GM19328 (cell line): ENCODE results near the gene CCBE1.

Experiments used
- ATAC-seq: cut with Tn5 transposase; IDR thresholded peaks from one replicate; pipeline ENCODE4 v1.9.1; 2021; ENCODE audit warnings: mild to moderate bottlenecking, moderate library complexity; ENCODE audit not compliant: unreplicated experiment

CCBE1 gene

DNA sequence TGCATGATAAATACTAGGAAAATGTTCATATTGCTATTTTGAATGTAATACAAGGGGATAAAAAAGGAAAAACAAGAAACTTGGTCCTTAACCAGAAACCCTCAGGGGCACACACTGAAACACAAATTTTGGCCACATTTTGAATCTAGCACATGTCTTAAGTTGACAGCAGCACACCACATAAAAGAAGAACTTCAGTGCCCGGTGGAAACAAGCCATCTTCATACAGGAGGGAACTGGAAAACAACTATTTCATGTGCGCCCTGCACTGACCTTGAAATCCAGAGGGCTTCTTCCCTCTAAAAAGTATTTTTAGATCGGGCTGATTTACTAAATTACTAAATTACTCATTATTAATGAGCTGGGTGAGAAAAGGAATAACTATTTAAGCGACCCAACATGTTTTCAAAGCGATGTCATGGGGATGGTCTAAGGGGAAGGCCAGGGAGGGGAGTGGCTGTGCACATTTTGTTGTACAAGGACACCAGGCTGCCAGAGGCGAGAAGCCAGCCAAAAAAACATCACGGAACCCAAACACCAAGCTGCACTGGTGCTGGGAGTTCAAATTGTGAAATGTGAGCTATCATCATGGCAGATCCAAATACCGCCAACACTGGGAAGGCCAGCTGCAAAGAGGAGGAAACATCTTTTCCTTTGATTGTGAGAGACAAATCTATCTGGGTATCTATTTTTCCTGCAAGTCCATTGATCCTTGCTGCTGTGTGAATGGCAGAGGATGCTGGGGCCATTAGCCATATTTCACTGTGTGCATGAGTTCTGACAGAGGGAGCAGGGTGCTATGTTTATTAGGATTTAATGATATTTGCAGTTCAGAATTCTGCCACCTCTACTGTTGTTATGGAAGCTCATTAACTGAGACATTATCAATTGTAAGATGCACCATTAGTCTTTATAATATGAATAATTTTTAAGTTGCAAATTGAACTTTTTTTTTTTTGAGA is 187.5 kb downstream of the CCBE1 start:
- ATAC-seq, result no peak

DNA sequence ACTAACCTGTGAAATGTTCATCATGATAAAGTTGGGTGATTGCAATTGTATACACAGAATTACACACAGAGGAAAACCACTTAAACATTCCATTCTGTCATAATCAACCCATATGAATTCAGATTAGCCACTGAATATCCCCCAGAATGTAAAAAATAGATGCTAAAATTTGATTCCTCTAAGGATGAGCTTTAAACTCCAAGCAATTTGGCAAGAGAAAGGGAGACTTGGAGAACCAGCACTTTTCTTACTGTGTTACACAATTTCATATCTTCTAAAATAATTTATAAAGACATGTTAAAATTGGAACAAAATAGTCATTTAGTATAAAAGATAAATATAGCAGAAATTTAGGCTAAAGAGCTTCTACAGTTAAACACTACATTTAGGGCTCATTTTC is 191.9 kb downstream of the CCBE1 start:
- ATAC-seq, result no peak

- ATAC-seq, result no peak
These were observed 194.7 kb downstream of the CCBE1 start for GRCh38 chr18:59502274-59503175.

- ATAC-seq, result no peak
These were observed 195.3 kb downstream of the CCBE1 start for GRCh38 chr18:59501920-59502273.

- no peak for ATAC-seq
These were observed 196.5 kb downstream of the CCBE1 start for GRCh38 chr18:59500765-59501164.

GRCh38 chr18:59498506-59499086 is 198.6 kb downstream of the CCBE1 start:
- no peak for ATAC-seq

DNA sequence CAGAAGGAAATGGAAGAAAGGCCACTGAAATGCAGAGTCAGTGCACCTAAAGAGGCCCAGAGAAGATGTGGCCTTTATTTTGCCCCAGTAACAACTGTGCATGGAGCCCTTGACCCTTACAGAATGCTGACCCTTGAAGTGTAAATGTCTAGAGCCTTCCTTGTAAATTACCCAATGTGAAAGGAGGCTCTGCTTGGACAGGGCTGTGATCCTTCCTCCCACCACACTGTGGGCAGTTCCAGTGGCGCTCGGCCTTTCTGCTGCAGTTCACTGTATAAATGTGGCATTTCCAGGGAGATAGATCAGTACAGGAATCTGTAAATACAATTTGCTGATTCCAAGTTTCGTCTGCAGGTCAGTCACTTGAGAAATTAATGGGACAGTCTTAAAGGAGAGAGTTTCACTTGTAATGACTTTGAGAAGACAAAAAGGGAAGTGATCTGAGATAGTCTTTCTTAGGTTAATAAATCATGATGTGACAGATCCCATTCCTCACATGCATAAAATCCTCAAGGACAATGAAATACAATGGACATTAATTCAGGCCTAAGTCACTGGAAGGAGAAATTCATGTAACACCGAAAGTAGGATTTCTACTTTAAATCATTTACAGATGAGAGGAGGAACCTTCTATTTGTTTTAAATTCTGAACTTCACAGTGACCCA is 204.3 kb downstream of the CCBE1 start:
- no peak for ATAC-seq

GRCh38 chr18:59488899-59489298 is 208.3 kb downstream of the CCBE1 start:
- ATAC-seq, result no peak

GRCh38 chr18:59485382-59485781 is 211.8 kb downstream of the CCBE1 start:
- no peak for ATAC-seq

DNA sequence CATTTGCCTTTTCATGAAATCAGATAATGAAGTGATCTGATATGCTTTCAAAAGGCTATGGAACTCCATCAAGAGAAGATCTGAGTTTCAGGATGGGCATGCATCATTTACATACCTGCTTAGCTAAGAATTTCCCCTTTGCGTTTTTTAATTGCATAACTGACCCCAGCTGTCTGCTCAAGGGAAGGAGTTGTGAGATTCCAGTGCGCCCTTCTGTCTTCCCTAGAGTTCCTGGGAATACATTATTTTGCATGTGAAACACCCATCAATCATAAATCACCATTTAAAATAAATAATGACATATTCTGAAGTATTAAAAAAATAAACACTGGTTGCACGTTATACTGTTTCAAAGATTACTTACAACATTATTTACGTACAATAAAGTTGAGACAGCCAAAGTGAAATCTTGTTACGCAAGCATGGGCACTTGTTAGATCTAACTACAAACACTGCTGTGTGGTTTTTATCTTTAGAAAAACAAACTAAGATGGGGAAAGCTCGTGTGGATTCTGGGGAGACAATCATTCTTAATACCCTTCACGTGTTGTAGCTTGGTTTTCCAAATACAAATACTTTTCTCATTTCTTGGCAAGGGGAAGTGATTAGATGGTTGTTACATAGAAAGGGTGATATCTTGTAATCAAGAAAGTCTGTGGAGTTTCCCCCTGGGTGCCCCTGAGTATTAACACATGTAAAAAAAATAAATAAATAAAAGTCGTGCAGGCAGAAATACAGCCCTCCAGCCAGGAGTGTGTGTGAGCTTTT is 212.5 kb downstream of the CCBE1 start:
- ATAC-seq, result no peak

DNA sequence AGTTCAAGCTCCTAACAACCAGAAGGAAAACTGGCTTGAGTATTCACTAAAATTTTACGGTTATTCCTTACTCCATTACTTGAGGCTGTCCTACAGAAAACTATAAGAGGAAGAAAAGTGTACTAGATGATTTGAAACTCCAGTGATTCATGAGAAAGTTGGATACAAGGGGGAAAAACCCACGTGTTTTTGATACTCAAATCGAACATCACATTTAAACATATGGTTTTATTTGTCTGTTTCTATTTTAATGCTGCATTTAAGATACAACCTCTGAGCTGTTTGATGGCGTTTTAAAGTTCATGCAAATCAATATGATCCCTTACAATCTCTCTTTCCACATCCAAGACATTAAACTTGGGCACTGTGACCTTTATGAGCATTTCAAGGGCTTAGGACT is 213.1 kb downstream of the CCBE1 start:
- no peak for ATAC-seq

DNA sequence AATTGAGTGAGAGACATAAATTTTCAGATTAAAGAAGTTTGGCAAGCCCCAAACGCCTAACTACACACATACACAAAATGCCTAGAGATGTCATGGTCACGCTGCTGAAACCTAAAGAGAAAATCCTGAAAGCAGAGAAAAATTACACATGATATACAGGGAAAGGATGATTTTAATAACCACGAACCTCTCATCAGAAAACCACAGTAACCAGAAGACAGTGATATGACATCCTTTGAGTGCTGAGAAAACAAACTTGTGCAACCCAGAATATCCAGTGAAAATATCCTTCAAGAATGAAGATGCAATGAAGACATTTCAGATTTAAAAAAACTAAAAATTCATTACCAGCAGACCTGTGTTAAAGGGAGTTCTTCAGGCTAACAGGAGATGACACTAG is 215.8 kb downstream of the CCBE1 start:
- no peak for ATAC-seq

DNA sequence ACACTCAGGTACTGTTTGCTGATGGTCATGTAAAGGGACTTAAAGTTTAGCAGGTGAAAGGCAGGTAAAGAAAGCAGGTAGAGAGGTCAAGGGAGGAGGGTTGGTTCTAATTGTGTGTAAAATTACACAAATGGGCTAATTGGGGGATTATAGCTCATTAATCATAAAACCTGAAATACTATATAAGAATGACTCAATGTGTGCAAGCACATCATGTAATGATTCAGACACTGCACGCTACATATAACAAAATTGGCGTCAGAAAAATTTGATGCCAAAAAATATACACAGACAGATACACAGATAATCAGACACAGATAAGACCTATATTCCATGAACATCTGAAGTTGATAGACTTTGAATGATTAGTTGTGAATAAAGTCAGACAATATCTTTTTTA is 217.4 kb downstream of the CCBE1 start:
- ATAC-seq, result no peak

DNA sequence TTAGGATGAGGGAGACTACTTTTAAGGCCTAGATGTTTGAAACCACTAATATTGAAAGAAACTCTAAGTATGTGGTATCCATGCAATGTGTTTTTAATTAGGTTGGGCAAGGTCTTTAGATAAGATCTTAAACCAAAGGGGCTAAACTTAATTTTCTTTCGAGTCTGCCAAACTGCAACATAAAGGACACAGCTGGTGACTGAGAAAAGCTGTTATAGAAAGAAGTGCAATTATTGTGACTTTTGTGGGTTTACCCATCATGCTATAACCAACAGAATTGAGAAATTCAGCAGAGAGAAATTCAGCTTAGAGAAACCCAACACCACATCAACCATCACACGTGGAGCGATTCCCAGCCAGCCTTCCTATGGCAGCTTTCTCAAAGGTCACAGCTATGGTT is 218.6 kb downstream of the CCBE1 start:
- ATAC-seq, result no peak

- no peak for ATAC-seq
These were observed 219.4 kb downstream of the CCBE1 start for GRCh38 chr18:59477849-59478248.

- ATAC-seq, result no peak
These were observed 226.6 kb downstream of the CCBE1 start for GRCh38 chr18:59470561-59471121.

DNA sequence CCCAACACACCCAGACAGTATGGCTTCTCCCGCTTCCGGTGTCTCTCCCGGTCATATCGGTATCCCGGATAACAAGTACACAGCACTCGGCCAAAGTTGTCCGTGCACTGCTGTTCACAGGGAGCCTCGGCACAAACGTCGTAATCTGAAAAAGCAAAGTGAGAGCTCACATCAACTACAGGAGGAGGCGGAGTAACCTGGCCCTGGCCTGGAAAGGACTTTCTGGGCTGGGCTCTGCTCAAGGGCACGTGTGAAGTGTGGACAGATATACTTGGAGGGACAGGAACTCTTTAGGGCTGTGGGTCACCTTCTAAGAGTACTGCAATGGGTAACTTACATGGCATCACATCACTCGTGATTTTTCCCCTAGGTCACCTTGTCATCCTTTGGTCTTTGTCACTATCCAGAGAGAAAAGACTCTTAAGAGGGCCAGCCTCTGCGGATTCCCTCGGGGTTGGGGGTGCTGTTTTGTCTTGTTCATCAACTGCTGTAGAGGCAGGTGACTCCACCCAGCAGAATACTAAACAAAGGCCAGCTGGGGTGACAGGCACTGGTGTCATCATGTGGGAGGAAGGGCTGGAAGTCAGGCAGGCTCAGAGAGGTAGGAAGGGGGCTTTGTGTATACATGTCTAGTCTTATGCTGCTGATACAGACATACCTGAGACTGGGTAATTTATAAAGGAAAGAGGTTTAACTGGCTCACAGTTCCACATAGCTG is 227.6 kb downstream of the CCBE1 start:
- ATAC-seq, result no peak

GRCh38 chr18:59468821-59469220 is 228.4 kb downstream of the CCBE1 start:
- ATAC-seq, result no peak

- no peak for ATAC-seq
These were observed 229.7 kb downstream of the CCBE1 start for GRCh38 chr18:59467497-59467896.
